Spleen (tissue), 11 donors: ENCODE results near the gene XIAP. TPM values are rescaled to one million over a fixed set of nuclear protein-coding genes. Genes with fewer than 3 reads are reported as not detected.
"Not testable (repeated sequence)": the region's sequence is repeated elsewhere in the genome, so short reads cannot be mapped to it uniquely, and the experiment has no call there.

Source experiments
- DNase-seq: peaks from one replicate; pipeline ENCODE4 v3.0.0-alpha.2; 2020
- H3K27ac ChIP-seq, 8 donors: fragments of 200-600 bp; sonication (generic) in 7 of 8; 1 replicate in 4 of 8; 2 replicates in 4 of 8; pipeline versions ENCODE4 v1.5.0 to v1.8.0; 2016 to 2021; ENCODE audit warnings: inconsistent platforms in 4 of 8, mild to moderate bottlenecking in 4 of 8, moderate library complexity in 1 of 8
- H3K27me3 ChIP-seq, 7 donors: fragments of 200-600 bp; sonication (generic) in 6 of 7; replicated peaks in 1 of 7; 1 replicate in 4 of 7; 2 replicates in 3 of 7; pipeline versions ENCODE4 v1.5.0 to v1.8.0; 2016 to 2021; ENCODE audit warnings: inconsistent platforms in 3 of 7, mild to moderate bottlenecking in 1 of 7
- H3K36me3 ChIP-seq, 6 donors: fragments of 200-600 bp; sonication (generic) in 5 of 6; 1 replicate in 4 of 6; 2 replicates in 2 of 6; pipeline versions ENCODE4 v1.5.0 to v1.8.0; 2016 to 2021; ENCODE audit warnings: inconsistent platforms in 2 of 6
- H3K4me1 ChIP-seq, 6 donors: fragments of 200-600 bp; sonication (generic) in 5 of 6; 1 replicate in 3 of 6; 2 replicates in 3 of 6; pipeline versions ENCODE4 v1.5.0 to v1.8.0; 2016 to 2021; ENCODE audit warnings: inconsistent platforms in 3 of 6
- H3K4me3 ChIP-seq, 8 donors: fragments of 200-600 bp; sonication (generic) in 7 of 8; 1 replicate in 4 of 8; 2 replicates in 4 of 8; pipeline versions ENCODE4 v1.5.0 to v1.8.0; 2016 to 2021; ENCODE audit warnings: inconsistent platforms in 4 of 8, mild to moderate bottlenecking in 4 of 8, moderate library complexity in 2 of 8
- H3K9me3 ChIP-seq, 8 donors: fragments of 200-600 bp; sonication (generic) in 7 of 8; 1 replicate in 4 of 8; 2 replicates in 4 of 8; pipeline versions ENCODE4 v1.5.0 to v1.8.0; 2016 to 2021; ENCODE audit warnings: inconsistent platforms in 4 of 8
- POLR2A ChIP-seq, 3 donors: fragments of 450-650 bp; IDR thresholded peaks; one replicate each; pipeline ENCODE4 v1.5.1; 2017; ENCODE audit warnings: antibody characterized with exemption in 3 of 3, mild to moderate bottlenecking in 1 of 3
- POLR2AphosphoS5 ChIP-seq, 3 donors: sonication (generic); formaldehyde crosslinking; IDR thresholded peaks; one replicate each; pipeline ENCODE4 v1.5.1; 2017; ENCODE audit warnings: antibody characterized with exemption in 3 of 3
- WGBS, 5 donors: extraction: QIAGEN DNeasy Blood & Tissue Kit in 3 of 5; methylation state at CpG; one replicate each; pipeline versions ENCODE4 v1.1.5 to v1.1.7; 2013 to 2018; 5-methylcytosine and 5-hydroxymethylcytosine counted together
- intact Hi-C: fragments of 100-400 bp; cut with DNase I; formaldehyde crosslinking; loops from one replicate; pipeline ENCODE4 v1.15.0; 2023; ENCODE audit warnings: low total_unique reads
- polyA plus RNA-seq, 3 donors: library from polyadenylated mRNA; stranded (reverse); fragments of 200-250 nt; gene quantifications; one replicate each; pipeline ENCODE4 v1.2.1, GENCODE V29; 2013
- total RNA-seq, 7 donors: library from RNA; depleted of rRNA in 3 of 7; stranded (reverse); fragments of >200 nt in 3 of 7; fragmentation: NEBNext Ultra II Directional in 4 of 7; extraction: Animal tissue kit (Norgen Biotek cat#: 25700) in 4 of 7; gene quantifications; one replicate each; pipeline versions ENCODE4 v1.1.0 to v1.2.1, GENCODE V29; 2016 to 2021
- TF ChIP-seq, protein P1 (sequence below), 11 experiments: fragments of 200-600 bp in 7 of 11; fragments of 450-650 bp in 4 of 11; sonication (generic) in 4 of 11; IDR thresholded peaks in 8 of 11; conservative IDR thresholded peaks in 3 of 11; 1 replicate in 7 of 11; 2 replicates in 4 of 11; pipeline versions ENCODE4 v1.4.0 to v1.8.0; 2016 to 2021; ENCODE audit warnings: antibody characterized with exemption in 11 of 11, inconsistent platforms in 4 of 11, mild to moderate bottlenecking in 1 of 11
- donor health status: healthy with polysubstance abuse.
- donor health status: DM: no; HTN: no; CAD: no; lungs with moderate emphysema.
- donor health status: DM: no; HTN: no; CAD: no.
- donor health status: Bipolar disorder and iron deficiency.
- donor health status: healthy.
- donor health status: DM: no; HTN: no; CAD: no.
- donor health status: DM: yes; HTN: yes; CAD: no.

XIAP gene
- total and polyA plus RNA-seq, 10 donors = 4.7 to 67.0 (median 44.0) TPM

DNA sequence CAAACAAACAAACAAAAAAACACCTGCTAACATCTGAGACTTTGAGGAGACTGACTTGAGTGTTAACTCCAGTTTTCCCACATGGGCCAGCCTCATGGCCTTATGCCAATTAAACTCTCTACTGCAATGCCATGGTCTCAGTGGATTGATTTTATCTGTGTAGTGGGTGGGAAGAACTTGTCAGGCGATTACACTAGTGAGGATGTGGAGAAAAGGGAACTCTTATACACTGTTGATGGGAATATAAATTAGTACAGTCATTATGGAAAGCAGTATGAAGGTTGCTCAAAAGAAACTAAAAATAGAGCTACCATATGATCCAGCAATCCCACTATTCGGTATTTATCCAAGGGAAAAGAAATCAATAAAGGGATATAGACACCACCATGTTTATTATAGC, 12.8 kb upstream of the XIAP start:
- WGBS, 5 donors = 69 to 95% (median 88%) methylated on average over 2 of the region's 2 CpGs
- no peaks in the 10 kb centered on the region for H3K9me3 ChIP-seq
- TF ChIP-seq POLR2A (IDR thresholded peaks at IDR 0.05) = no peak
- TF ChIP-seq POLR2AphosphoS5 (IDR thresholded peaks at IDR 0.05) = no peak
- TF ChIP-seq, protein P1, sequence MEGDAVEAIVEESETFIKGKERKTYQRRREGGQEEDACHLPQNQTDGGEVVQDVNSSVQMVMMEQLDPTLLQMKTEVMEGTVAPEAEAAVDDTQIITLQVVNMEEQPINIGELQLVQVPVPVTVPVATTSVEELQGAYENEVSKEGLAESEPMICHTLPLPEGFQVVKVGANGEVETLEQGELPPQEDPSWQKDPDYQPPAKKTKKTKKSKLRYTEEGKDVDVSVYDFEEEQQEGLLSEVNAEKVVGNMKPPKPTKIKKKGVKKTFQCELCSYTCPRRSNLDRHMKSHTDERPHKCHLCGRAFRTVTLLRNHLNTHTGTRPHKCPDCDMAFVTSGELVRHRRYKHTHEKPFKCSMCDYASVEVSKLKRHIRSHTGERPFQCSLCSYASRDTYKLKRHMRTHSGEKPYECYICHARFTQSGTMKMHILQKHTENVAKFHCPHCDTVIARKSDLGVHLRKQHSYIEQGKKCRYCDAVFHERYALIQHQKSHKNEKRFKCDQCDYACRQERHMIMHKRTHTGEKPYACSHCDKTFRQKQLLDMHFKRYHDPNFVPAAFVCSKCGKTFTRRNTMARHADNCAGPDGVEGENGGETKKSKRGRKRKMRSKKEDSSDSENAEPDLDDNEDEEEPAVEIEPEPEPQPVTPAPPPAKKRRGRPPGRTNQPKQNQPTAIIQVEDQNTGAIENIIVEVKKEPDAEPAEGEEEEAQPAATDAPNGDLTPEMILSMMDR (IDR thresholded peaks at IDR 0.05 in 8 of 11, conservative IDR thresholded peaks at IDR 0.05 in 3 of 11) = no peak
- no peak overlapping the region for H3K4me3 ChIP-seq
- intact Hi-C loops = no loop called here
- no peaks in the 10 kb centered on the region for H3K4me1 ChIP-seq
- no peak for DNase-seq
- H3K36me3 ChIP-seq = no peaks in the 10 kb centered on the region
- no peaks in the 10 kb centered on the region for H3K27me3 ChIP-seq
- H3K27ac ChIP-seq = no peak overlapping the region

DNA sequence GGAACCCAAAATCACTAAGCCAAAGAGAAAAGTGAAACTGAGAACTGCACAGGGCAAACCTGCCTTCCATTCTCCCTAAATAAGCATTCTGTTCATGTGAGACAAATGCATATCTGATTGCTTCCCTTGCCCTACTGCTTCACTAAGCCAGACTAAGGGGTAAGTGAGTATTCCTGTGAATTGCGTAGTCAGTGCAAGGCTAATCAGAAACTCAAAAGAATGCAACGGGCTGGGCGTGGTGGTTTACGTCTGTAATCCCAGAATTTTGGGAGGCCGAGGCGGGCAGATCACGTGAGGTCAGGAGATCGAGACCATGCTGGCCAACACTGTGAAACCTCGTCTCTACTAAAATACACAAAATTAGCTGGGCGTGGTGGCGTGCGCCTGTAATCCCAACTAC, 10.8 kb upstream of the XIAP start:
- Histone ChIP-seq H3K4me3 (no peak overlapping the region), H3K4me1 (no peaks in the 10 kb centered on the region), H3K27me3 (no peaks in the 10 kb centered on the region), H3K27ac (no peak overlapping the region), H3K36me3 (no peaks in the 10 kb centered on the region), H3K9me3 (no peaks in the 10 kb centered on the region)
- no peak for DNase-seq
- intact Hi-C loops = no loop called here
- WGBS, 5 donors = 93 to 98% (median 94%) methylated on average over 12 of the region's 12 CpGs
- TF ChIP-seq POLR2A (IDR thresholded peaks at IDR 0.05) (no peak), POLR2AphosphoS5 (IDR thresholded peaks at IDR 0.05) (no peak)
- TF ChIP-seq, protein P1 (IDR thresholded peaks at IDR 0.05 in 8 of 11, conservative IDR thresholded peaks at IDR 0.05 in 3 of 11) = no peak

DNA sequence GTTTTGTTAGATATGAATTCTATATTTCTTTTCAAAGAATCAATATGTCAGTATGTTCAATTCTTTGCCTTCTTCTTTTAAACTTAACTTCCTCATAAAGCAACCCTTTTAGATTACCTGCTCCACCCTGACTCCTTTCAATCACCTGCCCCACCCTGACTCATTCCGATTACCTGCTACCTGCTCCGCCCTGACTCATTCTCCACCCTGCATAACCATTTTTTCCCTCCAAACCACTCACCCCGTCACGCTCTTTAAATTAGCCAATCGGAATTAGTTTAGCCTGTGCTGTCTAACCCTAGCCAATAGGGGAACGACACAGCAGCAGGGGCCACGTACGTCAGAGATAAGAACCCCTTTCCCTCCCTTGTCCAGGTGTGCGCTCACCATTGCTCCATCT, 9.9 kb upstream of the XIAP start:
- WGBS, 5 donors = 77 to 88% (median 87%) methylated on average over 8 to 9 of the region's 9 CpGs
- intact Hi-C loops, DNase-seq, H3K27me3 ChIP-seq, H3K4me3 ChIP-seq, H3K27ac ChIP-seq, H3K36me3 ChIP-seq, H3K4me1 ChIP-seq, H3K9me3 ChIP-seq: not testable (repeated sequence)

DNA sequence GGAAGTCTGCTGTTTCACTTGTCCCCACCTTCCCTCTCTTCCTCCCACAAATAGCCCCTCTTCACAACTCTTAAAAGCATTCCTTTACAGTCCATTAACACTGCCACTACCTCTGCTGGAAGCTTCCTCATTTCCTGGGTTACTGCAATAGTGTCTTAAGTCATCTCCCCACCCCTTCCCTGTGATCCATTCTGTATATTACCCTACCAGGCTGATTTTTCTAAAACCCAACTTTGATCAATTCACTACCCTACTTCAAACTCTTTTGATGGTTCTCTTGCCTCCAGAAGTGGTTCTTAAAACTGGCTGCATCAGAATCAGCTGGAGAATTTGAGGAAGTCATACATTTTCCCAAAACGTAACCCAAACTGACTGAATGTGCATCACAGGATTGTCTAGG, 8.8 kb upstream of the XIAP start:
- Histone ChIP-seq H3K27ac (no peak overlapping the region), H3K9me3 (no peaks in the 10 kb centered on the region), H3K36me3 (no peaks in the 10 kb centered on the region), H3K4me3 (no peak overlapping the region), H3K4me1 (no peaks in the 10 kb centered on the region), H3K27me3 (no peaks in the 10 kb centered on the region)
- intact Hi-C loops = no loop called here
- 51 to 81% (median 66%) methylated on average over 1 of the region's 1 CpG for WGBS, 5 donors
- TF ChIP-seq POLR2A (IDR thresholded peaks at IDR 0.05) = no peak
- no peak for TF ChIP-seq POLR2AphosphoS5 (IDR thresholded peaks at IDR 0.05)
- TF ChIP-seq, protein P1 (IDR thresholded peaks at IDR 0.05 in 8 of 11, conservative IDR thresholded peaks at IDR 0.05 in 3 of 11) = no peak
- no peak for DNase-seq

- no peaks in the 10 kb centered on the region for H3K27me3 ChIP-seq
- WGBS, 5 donors = 37 to 97% (median 91%) methylated on average over 2 of the region's 2 CpGs
- H3K36me3 ChIP-seq = no peaks in the 10 kb centered on the region
- H3K4me1 ChIP-seq = peaks cover 0 to 11% (median 4%) of the 10 kb centered on the region in 6 donors
- H3K4me3 ChIP-seq = no peak overlapping the region
- H3K27ac ChIP-seq = no peak overlapping the region
- DNase-seq = no peak
- intact Hi-C loops = no loop called here
- no peak for TF ChIP-seq POLR2A (IDR thresholded peaks at IDR 0.05)
- no peak for TF ChIP-seq POLR2AphosphoS5 (IDR thresholded peaks at IDR 0.05)
- TF ChIP-seq, protein P1 (IDR thresholded peaks at IDR 0.05 in 8 of 11, conservative IDR thresholded peaks at IDR 0.05 in 3 of 11) = no peak
- H3K9me3 ChIP-seq = no peaks in the 10 kb centered on the region
Observed at GRCh38 chrX:123854329-123854728, 5.5 kb upstream of the XIAP start.
